Measurements from ENCODE around the gene NR3C2. TPM values are rescaled to one million over a fixed set of nuclear protein-coding genes. Genes with fewer than 3 reads are reported as not detected.

The NR3C2 gene
- total RNA-seq, 1 experiment from 2014 or later = 1.6 TPM

- no peaks in the 10 kb centered on the region for H3K36me3 ChIP-seq (ENCODE audit: insufficient read depth, low read length, poor library complexity, severe bottlenecking)
- H3K4me3 ChIP-seq (ENCODE audit: low read depth, low read length, poor library complexity, severe bottlenecking) = no peak overlapping the region
- no peak for DNase-seq (ENCODE audit: low spot score)
- H3K4me1 ChIP-seq (ENCODE audit: insufficient read depth, low read length, poor library complexity, severe bottlenecking) = no peaks in the 10 kb centered on the region
- TF ChIP-seq CTCF (conservative IDR thresholded peaks at IDR 0.05; ENCODE audit: low read depth, low read length) (no peak), EZH2 (IDR thresholded peaks at IDR 0.05; ENCODE audit: borderline replicate concordance, low read depth, low read length, poor library complexity, severe bottlenecking) (no peak)
- no peaks in the 10 kb centered on the region for H3K9me3 ChIP-seq (ENCODE audit: low read depth, low read length, poor library complexity, severe bottlenecking)
- CTCF ChIA-PET = no interaction called here
- intact Hi-C loops (cut with micrococcal nuclease; ENCODE audit: unreplicated experiment) = no loop called here
- BruUV-seq (replicated peaks) = no TSS peak
- H3K27ac ChIP-seq (ENCODE audit: low read depth, low read length, poor library complexity, severe bottlenecking) = no peak overlapping the region
- POLR2A ChIA-PET (ENCODE audit: low non-redundant PET) = no interaction called here
- no peaks in the 10 kb centered on the region for H3K27me3 ChIP-seq (replicated peaks; ENCODE audit: insufficient read depth, low read depth, low read length, poor library complexity)
Measured at GRCh38 chr4:148182230-148182911, 259.8 kb downstream of the NR3C2 start.

GRCh38 chr4:148173397-148174017 lies 268.7 kb downstream of the NR3C2 start:
- Histone ChIP-seq H3K36me3 (ENCODE audit: insufficient read depth, low read length, poor library complexity, severe bottlenecking) (no peaks in the 10 kb centered on the region), H3K4me1 (ENCODE audit: insufficient read depth, low read length, poor library complexity, severe bottlenecking) (no peaks in the 10 kb centered on the region), H3K27ac (ENCODE audit: low read depth, low read length, poor library complexity, severe bottlenecking) (no peak overlapping the region), H3K27me3 (replicated peaks; ENCODE audit: insufficient read depth, low read depth, low read length, poor library complexity) (no peaks in the 10 kb centered on the region), H3K4me3 (ENCODE audit: low read depth, low read length, poor library complexity, severe bottlenecking) (no peak overlapping the region), H3K9me3 (ENCODE audit: low read depth, low read length, poor library complexity, severe bottlenecking) (no peaks in the 10 kb centered on the region)
- CTCF ChIA-PET = no interaction called here
- BruUV-seq (replicated peaks) = no TSS peak
- peak; percentile 12 for DNase-seq (ENCODE audit: low spot score)
- intact Hi-C loops (cut with micrococcal nuclease; ENCODE audit: unreplicated experiment) = no loop called here
- POLR2A ChIA-PET (ENCODE audit: low non-redundant PET) = interaction anchor here (0.6 kb wide), 1 partner anchor 25 kb away, joined by 9 read pairs; no protein-coding TSS in a partner anchor
- TF ChIP-seq CTCF (conservative IDR thresholded peaks at IDR 0.05; ENCODE audit: low read depth, low read length) = no peak
- no peak for TF ChIP-seq EZH2 (IDR thresholded peaks at IDR 0.05; ENCODE audit: borderline replicate concordance, low read depth, low read length, poor library complexity, severe bottlenecking)

GRCh38 chr4:148171596-148171995 lies 270.6 kb downstream of the NR3C2 start:
- no peak for DNase-seq (ENCODE audit: low spot score)
- H3K27ac ChIP-seq (ENCODE audit: low read depth, low read length, poor library complexity, severe bottlenecking) = no peak overlapping the region
- intact Hi-C loops (cut with micrococcal nuclease; ENCODE audit: unreplicated experiment) = no loop called here
- POLR2A ChIA-PET (ENCODE audit: low non-redundant PET) = no interaction called here
- no TSS peak for BruUV-seq (replicated peaks)
- no peaks in the 10 kb centered on the region for H3K36me3 ChIP-seq (ENCODE audit: insufficient read depth, low read length, poor library complexity, severe bottlenecking)
- H3K4me3 ChIP-seq (ENCODE audit: low read depth, low read length, poor library complexity, severe bottlenecking) = no peak overlapping the region
- CTCF ChIA-PET = no interaction called here
- no peaks in the 10 kb centered on the region for H3K4me1 ChIP-seq (ENCODE audit: insufficient read depth, low read length, poor library complexity, severe bottlenecking)
- TF ChIP-seq CTCF (conservative IDR thresholded peaks at IDR 0.05; ENCODE audit: low read depth, low read length) = 0 out of 2 replicates have a peak, but pooled peaks have one; percentile 13
- TF ChIP-seq EZH2 (IDR thresholded peaks at IDR 0.05; ENCODE audit: borderline replicate concordance, low read depth, low read length, poor library complexity, severe bottlenecking) = no peak
- H3K27me3 ChIP-seq (replicated peaks; ENCODE audit: insufficient read depth, low read depth, low read length, poor library complexity) = no peaks in the 10 kb centered on the region
- no peaks in the 10 kb centered on the region for H3K9me3 ChIP-seq (ENCODE audit: low read depth, low read length, poor library complexity, severe bottlenecking)

Data from A673 (cell line).